Activated T-helper 17 cell treated with anti-CD3 and anti-CD28 coated beads, Interleukin-2, amount 50 U/mL, for 72 hours (primary cell): ENCODE results near the gene LRP5. TPM values are rescaled to one million over a fixed set of nuclear protein-coding genes. Genes with fewer than 3 reads are reported as not detected.
"Not testable (repeated sequence)": the region's sequence is repeated elsewhere in the genome, so short reads cannot be mapped to it uniquely, and the experiment has no call there.

ENCODE experiments used
- ATAC-seq: fragments of 150-1000 bp; cut with Tn5 transposase; replicated peaks from 2 replicates; pipeline ENCODE4 v1.10.0; 2021; ENCODE audit warnings: mild to moderate bottlenecking, moderate library complexity
- H3K27ac Mint-ChIP-seq: one replicate; pipeline ENCODE4 v1.8.0; 2022; ENCODE audit warnings: mixed read lengths
- H3K27me3 Mint-ChIP-seq: one replicate; pipeline ENCODE4 v1.8.0; 2022; ENCODE audit warnings: mixed read lengths
- H3K36me3 Mint-ChIP-seq: one replicate; pipeline ENCODE4 v1.8.0; 2022; ENCODE audit warnings: low read depth, mild to moderate bottlenecking, mixed read lengths
- H3K4me1 Mint-ChIP-seq: one replicate; pipeline ENCODE4 v1.8.0; 2022; ENCODE audit warnings: mixed read lengths
- H3K4me3 Mint-ChIP-seq: one replicate; pipeline ENCODE4 v1.8.0; 2022; ENCODE audit warnings: mild to moderate bottlenecking, mixed read lengths
- H3K9me3 Mint-ChIP-seq: one replicate; pipeline ENCODE4 v1.8.0; 2022; ENCODE audit warnings: mixed read lengths
- total RNA-seq, 2 donors: library from RNA; stranded (reverse); gene quantifications; one replicate each; pipeline ENCODE4 v1.2.3, GENCODE V29; 2022

The LRP5 gene
- total RNA-seq, 2 donors from 2014 or later = 4.6 to 6.0 TPM

- no peaks in the 10 kb centered on the region for H3K36me3 Mint-ChIP-seq
- no peak overlapping the region for H3K27ac Mint-ChIP-seq
- H3K4me3 Mint-ChIP-seq = no peak overlapping the region
- no peak for ATAC-seq
- no peaks in the 10 kb centered on the region for H3K4me1 Mint-ChIP-seq
- no peaks in the 10 kb centered on the region for H3K9me3 Mint-ChIP-seq
- no peaks in the 10 kb centered on the region for H3K27me3 Mint-ChIP-seq
These were observed 86.8 kb downstream of the LRP5 start for GRCh38 chr11:68398995-68399851.

- no peaks in the 10 kb centered on the region for H3K4me1 Mint-ChIP-seq
- H3K9me3 Mint-ChIP-seq = no peaks in the 10 kb centered on the region
- no peak for ATAC-seq
- no peak overlapping the region for H3K4me3 Mint-ChIP-seq
- no peaks in the 10 kb centered on the region for H3K27me3 Mint-ChIP-seq
- no peaks in the 10 kb centered on the region for H3K36me3 Mint-ChIP-seq
- no peak overlapping the region for H3K27ac Mint-ChIP-seq
These were observed 87.5 kb downstream of the LRP5 start for GRCh38 chr11:68399916-68400315.

- H3K4me1 Mint-ChIP-seq, H3K36me3 Mint-ChIP-seq, H3K9me3 Mint-ChIP-seq, ATAC-seq, H3K27ac Mint-ChIP-seq, H3K4me3 Mint-ChIP-seq, H3K27me3 Mint-ChIP-seq: not testable (repeated sequence)
These were observed 88.2 kb downstream of the LRP5 start for GRCh38 chr11:68400584-68400983.

- no peak overlapping the region for H3K27ac Mint-ChIP-seq
- no peaks in the 10 kb centered on the region for H3K9me3 Mint-ChIP-seq
- no peaks in the 10 kb centered on the region for H3K36me3 Mint-ChIP-seq
- no peak for ATAC-seq
- no peaks in the 10 kb centered on the region for H3K4me1 Mint-ChIP-seq
- H3K4me3 Mint-ChIP-seq = no peak overlapping the region
- H3K27me3 Mint-ChIP-seq = no peaks in the 10 kb centered on the region
These were observed 89.5 kb downstream of the LRP5 start for GRCh38 chr11:68401856-68402255.

- ATAC-seq = no peak
These were observed 90.1 kb downstream of the LRP5 start for GRCh38 chr11:68402355-68403031.

GRCh38 chr11:68403424-68403823, 91.0 kb downstream of the LRP5 start:
- H3K27ac Mint-ChIP-seq = no peak overlapping the region
- no peak overlapping the region for H3K4me3 Mint-ChIP-seq
- H3K9me3 Mint-ChIP-seq = no peaks in the 10 kb centered on the region
- H3K36me3 Mint-ChIP-seq = no peaks in the 10 kb centered on the region
- H3K27me3 Mint-ChIP-seq = no peaks in the 10 kb centered on the region
- no peak for ATAC-seq
- H3K4me1 Mint-ChIP-seq = no peaks in the 10 kb centered on the region

More at GRCh38 chr11:68402355-68403031, 90.1 kb downstream of the LRP5 start:
- H3K9me3 Mint-ChIP-seq = no peaks in the 10 kb centered on the region
- no peak overlapping the region for H3K27ac Mint-ChIP-seq
- H3K36me3 Mint-ChIP-seq = no peaks in the 10 kb centered on the region
- H3K4me3 Mint-ChIP-seq = no peak overlapping the region
- no peaks in the 10 kb centered on the region for H3K27me3 Mint-ChIP-seq
- no peaks in the 10 kb centered on the region for H3K4me1 Mint-ChIP-seq

GRCh38 chr11:68403831-68404230, 91.4 kb downstream of the LRP5 start:
- H3K36me3 Mint-ChIP-seq = no peaks in the 10 kb centered on the region
- no peak overlapping the region for H3K27ac Mint-ChIP-seq
- ATAC-seq = no peak
- no peaks in the 10 kb centered on the region for H3K27me3 Mint-ChIP-seq
- no peaks in the 10 kb centered on the region for H3K9me3 Mint-ChIP-seq
- H3K4me1 Mint-ChIP-seq = no peaks in the 10 kb centered on the region
- H3K4me3 Mint-ChIP-seq = no peak overlapping the region

GRCh38 chr11:68406324-68407313, 94.2 kb downstream of the LRP5 start:
- ATAC-seq = no peak
- H3K4me1 Mint-ChIP-seq = no peaks in the 10 kb centered on the region
- H3K27me3 Mint-ChIP-seq = no peaks in the 10 kb centered on the region
- no peaks in the 10 kb centered on the region for H3K36me3 Mint-ChIP-seq
- no peak overlapping the region for H3K4me3 Mint-ChIP-seq
- no peaks in the 10 kb centered on the region for H3K9me3 Mint-ChIP-seq
- no peak overlapping the region for H3K27ac Mint-ChIP-seq

- H3K9me3 Mint-ChIP-seq = no peaks in the 10 kb centered on the region
- H3K4me3 Mint-ChIP-seq = no peak overlapping the region
- H3K36me3 Mint-ChIP-seq = no peaks in the 10 kb centered on the region
- ATAC-seq = no peak
- no peak overlapping the region for H3K27ac Mint-ChIP-seq
- no peaks in the 10 kb centered on the region for H3K27me3 Mint-ChIP-seq
- H3K4me1 Mint-ChIP-seq = no peaks in the 10 kb centered on the region
These were observed 96.1 kb downstream of the LRP5 start for GRCh38 chr11:68408512-68408911.

- no peaks in the 10 kb centered on the region for H3K36me3 Mint-ChIP-seq
These were observed 97.5 kb downstream of the LRP5 start for GRCh38 chr11:68409748-68410344.

GRCh38 chr11:68411501-68411991, 99.2 kb downstream of the LRP5 start:
- no peaks in the 10 kb centered on the region for H3K36me3 Mint-ChIP-seq
- no peaks in the 10 kb centered on the region for H3K27me3 Mint-ChIP-seq
- no peaks in the 10 kb centered on the region for H3K9me3 Mint-ChIP-seq
- ATAC-seq = no peak
- H3K4me1 Mint-ChIP-seq = no peaks in the 10 kb centered on the region
- no peak overlapping the region for H3K4me3 Mint-ChIP-seq
- no peak overlapping the region for H3K27ac Mint-ChIP-seq

More at GRCh38 chr11:68409748-68410344, 97.5 kb downstream of the LRP5 start:
- Mint-ChIP-seq H3K4me3 (no peak overlapping the region), H3K4me1 (no peaks in the 10 kb centered on the region), H3K9me3 (no peaks in the 10 kb centered on the region), H3K27ac (no peak overlapping the region), H3K27me3 (no peaks in the 10 kb centered on the region)
- no peak for ATAC-seq

- peak; percentile 92 for ATAC-seq
- no peaks in the 10 kb centered on the region for H3K9me3 Mint-ChIP-seq
- no peaks in the 10 kb centered on the region for H3K36me3 Mint-ChIP-seq
- peak overlapping the region; percentile 13 for H3K27ac Mint-ChIP-seq
- H3K27me3 Mint-ChIP-seq = no peaks in the 10 kb centered on the region
- H3K4me1 Mint-ChIP-seq = peaks cover 6% of the 10 kb centered on the region
- H3K4me3 Mint-ChIP-seq = no peak overlapping the region
These were observed 100.4 kb downstream of the LRP5 start for GRCh38 chr11:68412593-68413475.

GRCh38 chr11:68413591-68413999, 101.2 kb downstream of the LRP5 start:
- Mint-ChIP-seq H3K36me3 (no peaks in the 10 kb centered on the region), H3K9me3 (no peaks in the 10 kb centered on the region), H3K27me3 (no peaks in the 10 kb centered on the region), H3K4me3 (no peak overlapping the region), H3K4me1 (peaks cover 6% of the 10 kb centered on the region), H3K27ac (no peak overlapping the region)
- no peak for ATAC-seq
